HepG2 (cell line): ENCODE results near the gene SLC45A1. TPM values are rescaled to one million over a fixed set of nuclear protein-coding genes. Genes with fewer than 3 reads are reported as not detected.

Source experiments
- ATAC-seq: fragments of 200-7000 bp; cut with Tn5 transposase; 3 replicates; pipeline ENCODE4 v1.9.1; 2020; ENCODE audit warnings: mild to moderate bottlenecking, moderate library complexity
- BruUV-seq: library from RNA; stranded (reverse); fragments of 400-500 nt; replicated peaks from 2 replicates; lab custom pipeline; 2021; lab: Mats Ljungman, UMichigan
- CTCF ChIA-PET: fragments of 300-600 bp; formaldehyde crosslinking; extraction: SDS; loops from one replicate; lab custom pipeline; 2021; ENCODE audit warnings: low total read pairs, inconsistent platforms, low intra/inter-chr PET ratio; lab: Yijun Ruan, JAX
- POLR2A ChIA-PET: fragments of 350-600 bp; sonication (Branson Sonifier 250); formaldehyde crosslinking; loops from one replicate; lab custom pipeline; 2020; ENCODE audit warnings: antibody characterized with exemption, inconsistent platforms; lab: Yijun Ruan, JAX
- DNase-seq: peaks from one replicate; pipeline ENCODE4 v3.0.0-alpha.2; 2015; ENCODE audit warnings: low spot score
- FAIRE-seq: peaks from 3 replicates; lab custom pipeline; 2011; peaks lifted over from hg19 to GRCh38; lab: Jason Lieb, UNC
- H2AFZ ChIP-seq: one replicate; pipeline ENCODE4 v1.6.1; 2011; ENCODE audit warnings: low read length, inconsistent platforms
- H3K27ac ChIP-seq: fragments of 300-600 bp; 3 replicates; pipeline ENCODE4 v1.8.0; 2011; ENCODE audit warnings: mixed run types, mild to moderate bottlenecking, mixed read lengths, low read length, inconsistent platforms; ENCODE audit not compliant: insufficient read depth; ENCODE audit errors: extremely low read length
- H3K27me3 ChIP-seq, 2 experiments: fragments of 200-600 bp in 1 of 2; 2 replicates in 1 of 2; 3 replicates in 1 of 2; pipeline versions ENCODE4 v1.6.0 to v1.8.0; 2011; ENCODE audit warnings: low read length in 2 of 2, mild to moderate bottlenecking in 2 of 2, moderate library complexity in 2 of 2, inconsistent platforms in 1 of 2; ENCODE audit not compliant: insufficient read depth in 2 of 2, control insufficient read depth in 1 of 2
- H3K36me3 ChIP-seq, 2 experiments: fragments of 200-600 bp in 1 of 2; replicated peaks in 1 of 2; 2 replicates in 1 of 2; 3 replicates in 1 of 2; pipeline versions ENCODE4 v1.5.1 to v1.8.0; 2011; ENCODE audit warnings: low read length in 2 of 2, inconsistent platforms in 1 of 2; ENCODE audit not compliant: insufficient read depth in 2 of 2, control insufficient read depth in 1 of 2
- H3K4me1 ChIP-seq: 2 replicates; pipeline ENCODE4 v1.5.1; 2012; ENCODE audit warnings: low read length, inconsistent platforms; ENCODE audit not compliant: insufficient read depth
- H3K4me2 ChIP-seq: 2 replicates; pipeline ENCODE4 v1.6.0; 2011; ENCODE audit warnings: low read depth, low read length, inconsistent platforms
- H3K4me3 ChIP-seq, 3 experiments: fragments of 200-600 bp in 1 of 3; sonication (generic), shearing (Covaris generic) in 1 of 3; replicated peaks in 1 of 3; 2 replicates each; pipeline ENCODE4 v1.5.1; 2011 to 2016; ENCODE audit warnings: low read length in 3 of 3, inconsistent platforms in 2 of 3, low read depth in 2 of 3, mild to moderate bottlenecking in 2 of 3, control low read depth in 1 of 3, mixed read lengths in 1 of 3; ENCODE audit not compliant: insufficient read depth in 1 of 3
- H3K79me2 ChIP-seq: one replicate; pipeline ENCODE4 v1.6.1; 2011; ENCODE audit warnings: low read length, inconsistent platforms; ENCODE audit not compliant: insufficient read depth
- H3K9ac ChIP-seq: 2 replicates; pipeline ENCODE4 v1.6.0; 2011; ENCODE audit warnings: mild to moderate bottlenecking, low read depth, low read length, inconsistent platforms; ENCODE audit not compliant: insufficient read depth
- H3K9me3 ChIP-seq: 2 replicates; pipeline ENCODE4 v1.5.1; 2012; ENCODE audit warnings: mild to moderate bottlenecking, low read length
- H4K20me1 ChIP-seq: 2 replicates; pipeline ENCODE4 v1.6.0; 2011; ENCODE audit warnings: inconsistent platforms, mild to moderate bottlenecking, low read length, moderate library complexity; ENCODE audit not compliant: insufficient read depth
- DNMT1 ChIP-seq: sonication (generic); formaldehyde crosslinking; IDR thresholded peaks from 2 replicates; pipeline ENCODE4 v1.5.1; 2020; ENCODE audit warnings: mild to moderate bottlenecking, missing genetic modification reagents
- NR2F6 ChIP-seq, 2 experiments: IDR thresholded peaks; 2 replicates each; pipeline ENCODE4 v1.6.1; 2016; ENCODE audit warnings: antibody characterized with exemption in 1 of 2, mild to moderate bottlenecking in 1 of 2
- SP1 ChIP-seq, 2 experiments: fragments of 450-650 bp in 1 of 2; sonication (generic) in 1 of 2; formaldehyde crosslinking in 1 of 2; IDR thresholded peaks; 2 replicates each; pipeline versions ENCODE4 v1.4.0 to v1.6.1; 2016 to 2020; ENCODE audit warnings: missing genetic modification reagents in 1 of 2
- TAF15 ChIP-seq: fragments of 200-400 bp; formaldehyde crosslinking; IDR thresholded peaks from one replicate; pipeline ENCODE4 v1.6.1; 2018; ENCODE audit warnings: mild to moderate bottlenecking, low read depth, low read length; ENCODE audit not compliant: poor library complexity, severe bottlenecking
- U2AF1 ChIP-seq: fragments of 200-400 bp; formaldehyde crosslinking; optimal IDR thresholded peaks from 2 replicates; pipeline ENCODE3; 2017; ENCODE audit warnings: mild to moderate bottlenecking, low read depth, low read length
- ZBTB20 ChIP-seq: sonication (generic); formaldehyde crosslinking; IDR thresholded peaks from 2 replicates; pipeline ENCODE4 v1.8.1; 2023; ENCODE audit warnings: missing genetic modification reagents, low read depth, mild to moderate bottlenecking, borderline replicate concordance
- ZC3H13 ChIP-seq: sonication (generic); formaldehyde crosslinking; IDR thresholded peaks from 2 replicates; pipeline ENCODE4 v1.8.1; 2023; ENCODE audit warnings: mild to moderate bottlenecking, missing genetic modification reagents, moderate library complexity
- ZKSCAN1 ChIP-seq: fragments of 150-350 bp; IDR thresholded peaks from 2 replicates; pipeline ENCODE4 v1.6.1; 2014; ENCODE audit warnings: low read length
- WGBS: methylation state at CpG from one replicate; pipeline ENCODE4 v1.1.6; 2017; ENCODE audit warnings: low lambda C conversion rate; 5-methylcytosine and 5-hydroxymethylcytosine counted together
- in situ Hi-C: cut with HindIII; loops from 2 replicates; pipeline ENCODE4 v1.10.0; 2017; ENCODE audit warnings: low pct_unique_long_range_greater_than_20kb; ENCODE audit not compliant: extremely low pct_ligation_motif_present
- intact Hi-C: fragments of 100-400 bp; cut with micrococcal nuclease; formaldehyde crosslinking; loops from one replicate; pipeline ENCODE4 v1.10.0; 2022; ENCODE audit not compliant: unreplicated experiment
- polyA plus RNA-seq, 8 experiments: library from polyadenylated mRNA; depleted of rRNA in 3 of 8; stranded (reverse) in 7 of 8; unstranded in 1 of 8; fragments of >200 nt; fragmentation: Illumina TruSeq in 4 of 8; extraction: Trizol in 4 of 8; gene quantifications; 2 replicates each; pipeline versions ENCODE4 v1.2.1 to v1.2.3, GENCODE V29; 2011 to 2016; ENCODE audit warnings: low read depth in 4 of 8, missing spikeins in 1 of 8, mixed read lengths in 1 of 8; ENCODE audit not compliant: insufficient read depth in 1 of 8
- total RNA-seq, 5 experiments: library from RNA; depleted of rRNA; stranded (reverse); fragments of >200 nt; fragmentation: Illumina TruSeq; extraction: Trizol; gene quantifications; 2 replicates each; pipeline ENCODE4 v1.2.3, GENCODE V29; 2016; ENCODE audit warnings: low read depth in 1 of 5
- TF ChIP-seq, protein P1 (sequence below): IDR thresholded peaks from 2 replicates; pipeline ENCODE4 v1.6.1; 2016; ENCODE audit warnings: missing biosample characterization, missing genetic modification reagents, low read depth
- TF ChIP-seq, protein P2 (sequence below): sonication (generic); formaldehyde crosslinking; conservative IDR thresholded peaks from 2 replicates; pipeline ENCODE4 v1.4.0; 2020; ENCODE audit warnings: missing genetic modification reagents
- TF ChIP-seq, protein P3 (sequence below): sonication (generic); formaldehyde crosslinking; IDR thresholded peaks from 2 replicates; pipeline ENCODE4 v1.5.0; 2020; ENCODE audit warnings: missing genetic modification reagents

Gene SLC45A1
- total and polyA plus RNA-seq, 2 of the 13 experiments (the other 11 are each of a cell fraction or from before 2014, with no cell fraction given), result not detected

DNA sequence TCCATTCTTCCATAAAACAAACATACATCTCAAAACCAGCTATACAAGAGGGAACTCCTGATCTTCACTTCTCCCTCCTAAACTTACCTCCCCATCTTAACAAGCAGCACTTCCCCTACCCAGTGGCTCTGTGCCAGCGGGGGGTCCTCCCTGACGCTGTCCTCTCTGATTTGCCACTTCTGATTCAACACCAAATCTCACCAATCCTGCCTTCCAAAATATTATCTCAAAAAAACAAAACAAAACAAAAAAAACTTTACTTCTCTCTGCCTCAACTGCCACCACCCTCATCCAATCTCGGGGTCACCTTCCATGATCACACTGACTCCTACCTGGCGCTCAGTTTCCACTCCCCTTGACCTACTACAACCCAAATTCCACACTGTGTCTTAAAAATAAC is 72.8 kb downstream of the SLC45A1 start:
- Histone ChIP-seq H3K79me2 (peaks cover 71% of the 10 kb centered on the region), H3K27ac (no peak overlapping the region), H3K27me3 (no peaks in the 10 kb centered on the region), H3K4me3 (no peak overlapping the region), H2AFZ (no peak overlapping the region), H4K20me1 (peaks cover 28% of the 10 kb centered on the region), H3K9ac (no peak overlapping the region), H3K9me3 (no peaks in the 10 kb centered on the region), H3K4me2 (no peak overlapping the region), H3K4me1 (no peaks in the 10 kb centered on the region), H3K36me3 (peaks cover 12 to 45% of the 10 kb centered on the region in 2 experiments)
- BruUV-seq, result no TSS peak
- CTCF ChIA-PET, result no interaction called here
- POLR2A ChIA-PET, result no interaction called here
- DNase-seq (no peak), FAIRE-seq (no peak), ATAC-seq (no peak)
- TF ChIP-seq TAF15 (no peak), ZKSCAN1 (no peak), ZBTB20 (CRISPR knock-in tag) (no peak), DNMT1 (CRISPR knock-in tag) (no peak), SP1 (IDR thresholded peaks at IDR 0.05) (no peak), SP1 (CRISPR knock-in tag; IDR thresholded peaks at IDR 0.05) (no peak), ZC3H13 (CRISPR knock-in tag) (no peak), NR2F6 (IDR thresholded peaks at IDR 0.05) (no peak), NR2F6 (CRISPR knock-in tag; IDR thresholded peaks at IDR 0.05) (no peak), U2AF1 (no peak)
- TF ChIP-seq, protein P1, sequence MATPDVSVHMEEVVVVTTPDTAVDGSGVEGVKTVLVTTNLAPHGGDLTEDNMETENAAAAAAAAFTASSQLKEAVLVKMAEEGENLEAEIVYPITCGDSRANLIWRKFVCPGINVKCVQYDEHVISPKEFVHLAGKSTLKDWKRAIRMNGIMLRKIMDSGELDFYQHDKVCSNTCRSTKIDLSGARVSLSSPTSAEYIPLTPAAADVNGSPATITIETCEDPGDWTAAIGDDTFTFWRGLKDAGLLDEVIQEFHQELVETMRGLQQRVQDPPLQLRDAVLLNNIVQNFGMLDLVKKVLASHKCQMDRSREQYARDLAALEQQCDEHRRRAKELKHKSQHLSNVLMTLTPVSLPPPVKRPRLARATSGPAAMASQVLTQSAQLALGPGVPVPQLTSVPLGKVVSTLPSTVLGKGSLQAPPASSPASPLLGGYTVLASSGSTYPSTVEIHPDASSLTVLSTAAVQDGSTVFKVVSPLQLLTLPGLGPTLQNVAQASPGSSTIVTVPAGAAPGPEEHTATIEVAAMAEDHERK, result no peak
- TF ChIP-seq, protein P2, sequence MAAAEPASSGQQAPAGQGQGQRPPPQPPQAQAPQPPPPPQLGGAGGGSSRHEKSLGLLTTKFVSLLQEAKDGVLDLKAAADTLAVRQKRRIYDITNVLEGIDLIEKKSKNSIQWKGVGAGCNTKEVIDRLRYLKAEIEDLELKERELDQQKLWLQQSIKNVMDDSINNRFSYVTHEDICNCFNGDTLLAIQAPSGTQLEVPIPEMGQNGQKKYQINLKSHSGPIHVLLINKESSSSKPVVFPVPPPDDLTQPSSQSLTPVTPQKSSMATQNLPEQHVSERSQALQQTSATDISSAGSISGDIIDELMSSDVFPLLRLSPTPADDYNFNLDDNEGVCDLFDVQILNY (CRISPR knock-in tag), result no peak
- TF ChIP-seq, protein P3, sequence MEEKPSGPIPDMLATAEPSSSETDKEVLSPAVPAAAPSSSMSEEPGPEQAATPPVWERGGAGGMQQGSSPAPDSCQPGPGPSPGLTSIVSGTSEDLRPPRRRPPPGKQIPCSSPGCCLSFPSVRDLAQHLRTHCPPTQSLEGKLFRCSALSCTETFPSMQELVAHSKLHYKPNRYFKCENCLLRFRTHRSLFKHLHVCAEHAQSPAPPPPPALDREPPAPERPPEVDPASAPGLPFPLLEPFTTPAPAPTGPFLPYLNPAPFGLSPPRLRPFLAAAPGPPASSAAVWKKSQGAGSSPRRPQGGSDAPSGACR (CRISPR knock-in tag), result no peak
- 97% methylated on average over 4 of the region's 4 CpGs for WGBS
- in situ Hi-C loops, result no loop called here
- intact Hi-C loops, result no loop called here
